ENCODE data around the gene FSD2. TPM values are rescaled to one million over a fixed set of nuclear protein-coding genes. Genes with fewer than 3 reads are reported as not detected.

Gene FSD2
- total RNA-seq, 1 donor from 2014 or later, result not detected

GRCh38 chr15:82749951-82750830 lies 55.7 kb downstream of the FSD2 start:
- no peaks in the 10 kb centered on the region for H3K27me3 Mint-ChIP-seq
- peaks cover 11% of the 10 kb centered on the region for H3K36me3 Mint-ChIP-seq (ENCODE audit: insufficient read depth)
- DNase-seq (ENCODE audit: low spot score, unreplicated experiment), result peak; percentile 72
- H3K27ac Mint-ChIP-seq, result peak overlapping the region; percentile 97
- H3K9me3 Mint-ChIP-seq (ENCODE audit: low read depth), result no peaks in the 10 kb centered on the region
- no peak for TF ChIP-seq CTCF (IDR thresholded peaks at IDR 0.05; ENCODE audit: unreplicated experiment)
- H3K4me3 Mint-ChIP-seq (ENCODE audit: low read depth), result peak overlapping the region; percentile 97
- H3K4me1 Mint-ChIP-seq (ENCODE audit: low read depth), result peaks cover 16% of the 10 kb centered on the region

DNA sequence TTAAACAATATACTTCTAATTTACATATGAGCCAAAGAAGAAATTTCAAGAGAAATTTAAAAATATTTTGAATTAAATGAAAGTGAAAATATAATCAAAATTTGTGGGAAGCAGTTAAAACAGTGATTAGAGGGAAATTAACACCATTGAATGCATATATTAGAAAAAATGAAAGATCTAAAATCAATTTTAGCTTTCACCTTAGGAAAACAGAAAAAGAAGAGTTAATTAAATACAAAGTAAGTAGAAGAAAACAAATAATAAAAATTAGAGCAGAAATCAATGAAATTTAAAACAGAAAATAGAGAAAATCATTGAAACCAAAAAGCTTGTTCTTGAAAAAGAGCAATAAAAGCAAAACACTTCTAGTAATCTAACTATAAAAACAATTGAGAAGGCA lies 57.6 kb downstream of the FSD2 start:
- no peak for TF ChIP-seq CTCF (IDR thresholded peaks at IDR 0.05; ENCODE audit: unreplicated experiment)
- Mint-ChIP-seq H3K27ac (no peak overlapping the region), H3K9me3 (ENCODE audit: low read depth) (no peaks in the 10 kb centered on the region), H3K4me3 (ENCODE audit: low read depth) (peak overlapping the region; percentile 97), H3K27me3 (no peaks in the 10 kb centered on the region), H3K4me1 (ENCODE audit: low read depth) (peaks cover 16% of the 10 kb centered on the region), H3K36me3 (ENCODE audit: insufficient read depth) (peaks cover 5% of the 10 kb centered on the region)
- no peak for DNase-seq (ENCODE audit: low spot score, unreplicated experiment)

GRCh38 chr15:82743810-82744209 lies 62.1 kb downstream of the FSD2 start:
- Mint-ChIP-seq H3K27ac (no peak overlapping the region), H3K9me3 (ENCODE audit: low read depth) (no peaks in the 10 kb centered on the region), H3K4me3 (ENCODE audit: low read depth) (no peak overlapping the region), H3K4me1 (ENCODE audit: low read depth) (peaks cover 2% of the 10 kb centered on the region), H3K27me3 (no peaks in the 10 kb centered on the region), H3K36me3 (ENCODE audit: insufficient read depth) (no peaks in the 10 kb centered on the region)
- no peak for DNase-seq (ENCODE audit: low spot score, unreplicated experiment)
- TF ChIP-seq CTCF (IDR thresholded peaks at IDR 0.05; ENCODE audit: unreplicated experiment), result no peak

DNA sequence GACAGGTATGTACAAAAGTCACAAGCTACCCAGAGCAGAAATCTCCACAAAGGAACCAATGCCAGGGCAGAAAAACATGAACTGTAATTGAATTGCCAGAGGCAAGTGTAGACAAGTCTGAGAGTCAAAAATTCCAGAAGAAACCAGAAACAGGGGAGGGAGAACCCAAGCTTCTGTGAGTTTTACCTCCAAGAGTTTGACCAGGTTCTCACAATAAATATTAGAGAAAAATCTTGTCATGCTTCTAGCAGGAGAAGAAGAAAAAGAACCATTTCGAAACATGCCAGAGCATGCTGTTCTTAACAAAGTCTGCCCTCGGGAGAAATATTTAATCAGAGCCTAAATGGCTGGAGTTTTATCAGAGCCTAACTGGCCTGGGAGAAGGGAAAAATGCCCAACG lies 63.7 kb downstream of the FSD2 start:
- no peaks in the 10 kb centered on the region for H3K9me3 Mint-ChIP-seq (ENCODE audit: low read depth)
- H3K4me3 Mint-ChIP-seq (ENCODE audit: low read depth), result no peak overlapping the region
- no peaks in the 10 kb centered on the region for H3K27me3 Mint-ChIP-seq
- TF ChIP-seq CTCF (IDR thresholded peaks at IDR 0.05; ENCODE audit: unreplicated experiment), result no peak
- no peaks in the 10 kb centered on the region for H3K36me3 Mint-ChIP-seq (ENCODE audit: insufficient read depth)
- no peak for DNase-seq (ENCODE audit: low spot score, unreplicated experiment)
- no peaks in the 10 kb centered on the region for H3K4me1 Mint-ChIP-seq (ENCODE audit: low read depth)
- no peak overlapping the region for H3K27ac Mint-ChIP-seq

- no peaks in the 10 kb centered on the region for H3K4me1 Mint-ChIP-seq (ENCODE audit: low read depth)
- no peak overlapping the region for H3K27ac Mint-ChIP-seq
Measured at GRCh38 chr15:82739086-82739485, 66.8 kb downstream of the FSD2 start.

More at GRCh38 chr15:82739086-82739485, 66.8 kb downstream of the FSD2 start:
- no peak for TF ChIP-seq CTCF (IDR thresholded peaks at IDR 0.05; ENCODE audit: unreplicated experiment)
- H3K9me3 Mint-ChIP-seq (ENCODE audit: low read depth), result no peaks in the 10 kb centered on the region
- H3K36me3 Mint-ChIP-seq (ENCODE audit: insufficient read depth), result no peaks in the 10 kb centered on the region
- H3K4me3 Mint-ChIP-seq (ENCODE audit: low read depth), result no peak overlapping the region
- no peaks in the 10 kb centered on the region for H3K27me3 Mint-ChIP-seq
- DNase-seq (ENCODE audit: low spot score, unreplicated experiment), result no peak
